Measurements from ENCODE around the gene TENM3.

Gene TENM3

GRCh38 chr4:182575225-182575624 lies 332.0 kb downstream of the TENM3 start:
- no peaks in the 10 kb centered on the region for H3K27me3 ChIP-seq (ENCODE audit: insufficient read depth, low read length, poor library complexity)
- H4K20me1 ChIP-seq (ENCODE audit: insufficient read depth, low read length): no peaks in the 10 kb centered on the region
- no peak overlapping the region for H2AFZ ChIP-seq (ENCODE audit: low read depth, low read length)
- H3K27ac ChIP-seq (ENCODE audit: low read length): no peak overlapping the region
- ATAC-seq (ENCODE audit: insufficient read depth, low read depth) (no peak), DNase-seq (no peak)
- H3K4me2 ChIP-seq (ENCODE audit: insufficient read depth, low read length): no peak overlapping the region
- H3K4me3 ChIP-seq (ENCODE audit: low read depth in 1 of 2, low read length in 2 of 2): no peak overlapping the region
- H3K9me3 ChIP-seq (ENCODE audit: insufficient read depth, low read length, severe bottlenecking): no peaks in the 10 kb centered on the region
- no peaks in the 10 kb centered on the region for H3K79me2 ChIP-seq (ENCODE audit: insufficient read depth, low read length)
- TF ChIP-seq CTCF (IDR thresholded peaks at IDR 0.05; ENCODE audit: borderline replicate concordance, extremely low read depth, low read length, poor library complexity, severe bottlenecking): no peak
- no peak for TF ChIP-seq EZH2 (IDR thresholded peaks at IDR 0.05; ENCODE audit: borderline replicate concordance, low read depth, low read length, severe bottlenecking)
- no peaks in the 10 kb centered on the region for H3K4me1 ChIP-seq (ENCODE audit: insufficient read depth, low read length)
- H3K36me3 ChIP-seq (ENCODE audit: insufficient read depth, low read length): no peaks in the 10 kb centered on the region
- H3K9ac ChIP-seq (ENCODE audit: low read depth, low read length): no peak overlapping the region

DNA sequence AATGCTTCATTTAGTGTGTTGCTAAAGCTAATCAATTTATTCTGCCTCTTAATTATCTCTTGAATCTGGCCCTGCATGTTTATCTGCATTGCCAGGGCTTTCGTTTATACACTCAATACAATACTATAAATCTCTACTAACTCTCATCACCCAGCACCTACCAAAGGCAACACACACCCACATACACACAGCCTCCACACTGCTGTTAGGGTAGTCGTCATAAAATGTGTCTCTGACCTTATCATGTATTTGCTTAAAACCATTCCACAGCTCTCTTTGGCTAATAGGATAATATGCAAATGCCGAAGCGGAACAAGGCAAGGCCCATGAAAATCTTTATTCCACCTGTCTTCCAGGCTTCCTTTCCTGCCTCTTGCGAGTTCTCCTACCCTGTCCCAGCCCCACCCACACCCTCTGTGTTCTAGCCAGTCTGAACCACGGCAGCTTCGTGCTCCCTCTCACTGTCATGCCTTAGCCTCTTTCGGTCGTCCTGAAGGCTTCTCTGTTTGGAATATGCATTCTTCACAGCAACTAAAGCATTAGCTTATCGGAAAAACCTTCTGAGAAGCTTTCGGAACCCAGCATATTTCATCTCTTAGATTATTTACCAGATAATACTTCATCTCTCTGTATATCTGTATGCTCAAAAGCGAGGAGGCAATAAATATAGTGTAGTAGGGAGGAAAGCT lies 333.5 kb downstream of the TENM3 start:
- no peak for DNase-seq
- TF ChIP-seq CTCF (IDR thresholded peaks at IDR 0.05; ENCODE audit: borderline replicate concordance, extremely low read depth, low read length, poor library complexity, severe bottlenecking): no peak
- TF ChIP-seq EZH2 (IDR thresholded peaks at IDR 0.05; ENCODE audit: borderline replicate concordance, low read depth, low read length, severe bottlenecking): no peak
- no peaks in the 10 kb centered on the region for H4K20me1 ChIP-seq (ENCODE audit: insufficient read depth, low read length)
- no peaks in the 10 kb centered on the region for H3K36me3 ChIP-seq (ENCODE audit: insufficient read depth, low read length)
- H3K9ac ChIP-seq (ENCODE audit: low read depth, low read length): no peak overlapping the region
- no peak overlapping the region for H3K4me2 ChIP-seq (ENCODE audit: insufficient read depth, low read length)
- H3K9me3 ChIP-seq (ENCODE audit: insufficient read depth, low read length, severe bottlenecking): no peaks in the 10 kb centered on the region
- H3K27ac ChIP-seq (ENCODE audit: low read length): no peak overlapping the region
- H3K27me3 ChIP-seq (ENCODE audit: insufficient read depth, low read length, poor library complexity): no peaks in the 10 kb centered on the region
- no peak for ATAC-seq (ENCODE audit: insufficient read depth, low read depth)
- no peak overlapping the region for H3K4me3 ChIP-seq (ENCODE audit: low read depth in 1 of 2, low read length in 2 of 2)
- H3K4me1 ChIP-seq (ENCODE audit: insufficient read depth, low read length): no peaks in the 10 kb centered on the region
- no peaks in the 10 kb centered on the region for H3K79me2 ChIP-seq (ENCODE audit: insufficient read depth, low read length)
- H2AFZ ChIP-seq (ENCODE audit: low read depth, low read length): no peak overlapping the region

DNA sequence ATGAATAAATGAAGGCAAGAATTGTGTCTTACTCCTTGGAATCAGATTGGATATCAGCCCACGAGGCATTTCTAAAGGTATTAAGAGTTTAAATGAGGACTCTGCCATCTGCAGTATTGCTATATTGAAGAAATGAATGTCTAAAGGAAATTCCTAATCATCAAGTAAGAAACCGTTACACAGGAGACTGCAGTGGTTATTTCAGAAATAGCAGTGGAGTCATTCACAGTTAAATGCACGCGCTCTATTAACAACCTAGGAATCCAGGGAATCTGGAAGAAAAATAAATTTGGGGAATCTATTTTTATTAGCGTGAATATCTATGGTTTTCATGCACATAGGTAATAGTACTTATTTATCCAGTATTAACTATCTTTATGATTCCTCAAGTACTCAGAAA lies 334.2 kb downstream of the TENM3 start:
- no peaks in the 10 kb centered on the region for H3K4me1 ChIP-seq (ENCODE audit: insufficient read depth, low read length)
- H3K9ac ChIP-seq (ENCODE audit: low read depth, low read length): no peak overlapping the region
- H3K27me3 ChIP-seq (ENCODE audit: insufficient read depth, low read length, poor library complexity): no peaks in the 10 kb centered on the region
- ATAC-seq (ENCODE audit: insufficient read depth, low read depth): no peak
- TF ChIP-seq EZH2 (IDR thresholded peaks at IDR 0.05; ENCODE audit: borderline replicate concordance, low read depth, low read length, severe bottlenecking) (no peak), CTCF (IDR thresholded peaks at IDR 0.05; ENCODE audit: borderline replicate concordance, extremely low read depth, low read length, poor library complexity, severe bottlenecking) (no peak)
- H3K79me2 ChIP-seq (ENCODE audit: insufficient read depth, low read length): no peaks in the 10 kb centered on the region
- no peak overlapping the region for H2AFZ ChIP-seq (ENCODE audit: low read depth, low read length)
- no peak overlapping the region for H3K4me3 ChIP-seq (ENCODE audit: low read depth in 1 of 2, low read length in 2 of 2)
- no peaks in the 10 kb centered on the region for H3K9me3 ChIP-seq (ENCODE audit: insufficient read depth, low read length, severe bottlenecking)
- H3K36me3 ChIP-seq (ENCODE audit: insufficient read depth, low read length): no peaks in the 10 kb centered on the region
- no peak for DNase-seq
- H3K27ac ChIP-seq (ENCODE audit: low read length): no peak overlapping the region
- H4K20me1 ChIP-seq (ENCODE audit: insufficient read depth, low read length): no peaks in the 10 kb centered on the region
- H3K4me2 ChIP-seq (ENCODE audit: insufficient read depth, low read length): no peak overlapping the region
